Prostate gland (tissue), 2 donors: ENCODE data around the gene STAC.

Experiments
- CTCF ChIP-seq, 4 experiments: fragments of 200-600 bp in 2 of 4; fragments of 450-650 bp in 2 of 4; sonication (generic) in 2 of 4; IDR thresholded peaks; 1 replicate in 3 of 4; 2 replicates in 1 of 4; pipeline ENCODE4 v1.5.1; 2016 to 2019; ENCODE audit warnings: antibody characterized with exemption in 4 of 4, mild to moderate bottlenecking in 2 of 4, moderate library complexity in 2 of 4
- POLR2AphosphoS5 ChIP-seq: sonication (generic); formaldehyde crosslinking; IDR thresholded peaks from one replicate; pipeline ENCODE4 v1.6.1; 2017; ENCODE audit warnings: antibody characterized with exemption

- no peak for TF ChIP-seq CTCF (IDR thresholded peaks at IDR 0.05)
- no peak for TF ChIP-seq POLR2AphosphoS5
These were observed 97.4 kb downstream of the STAC start for GRCh38 chr3:36477655-36478054.
